Gastrocnemius medialis (tissue), 4 donors: Measurements from ENCODE around the gene NPHS1. TPM values are rescaled to one million over a fixed set of nuclear protein-coding genes. Genes with fewer than 3 reads are reported as not detected.
A peak's percentile ranks its signal among the peaks of the same experiment; 100 is the strongest.

ENCODE experiments used
- ATAC-seq, 2 donors: fragments of 150-250 bp; one replicate each; pipeline ENCODE4 v1.9.1; 2016
- DNase-seq, 2 donors: peaks; one replicate each; pipeline ENCODE4 v3.0.0-alpha.2; 2019
- H3K27ac ChIP-seq, 4 donors: fragments of 200-600 bp; sonication (generic); 1 replicate in 1 of 4; 2 replicates in 3 of 4; pipeline ENCODE4 v1.5.1; 2016 to 2018; ENCODE audit warnings: mild to moderate bottlenecking in 2 of 4, moderate library complexity in 1 of 4
- H3K27me3 ChIP-seq, 3 donors: fragments of 200-600 bp; sonication (generic) in 2 of 3; 1 replicate in 1 of 3; 2 replicates in 2 of 3; pipeline versions ENCODE4 v1.5.1 to v1.6.0; 2016 to 2019; ENCODE audit warnings: mild to moderate bottlenecking in 1 of 3, moderate library complexity in 1 of 3
- H3K36me3 ChIP-seq, 2 donors: fragments of 200-600 bp; sonication (generic) in 1 of 2; one replicate each; pipeline ENCODE4 v1.5.1; 2017 to 2018
- H3K4me1 ChIP-seq, 2 donors: fragments of 200-600 bp; sonication (generic) in 1 of 2; one replicate each; pipeline ENCODE4 v1.5.1; 2016 to 2017; ENCODE audit warnings: mild to moderate bottlenecking in 2 of 2
- H3K4me3 ChIP-seq, 4 donors: fragments of 200-600 bp; sonication (generic) in 3 of 4; 1 replicate in 1 of 4; 2 replicates in 3 of 4; pipeline ENCODE4 v1.5.1; 2016 to 2019; ENCODE audit warnings: mild to moderate bottlenecking in 2 of 4
- H3K9me3 ChIP-seq, 3 donors: fragments of 200-600 bp; sonication (generic) in 2 of 3; 1 replicate in 1 of 3; 2 replicates in 2 of 3; pipeline ENCODE4 v1.5.1; 2016 to 2019
- CTCF ChIP-seq, 5 experiments: fragments of 450-650 bp in 3 of 5; fragments of 200-600 bp in 2 of 5; sonication (generic) in 2 of 5; IDR thresholded peaks in 4 of 5; conservative IDR thresholded peaks in 1 of 5; 1 replicate in 4 of 5; 2 replicates in 1 of 5; pipeline ENCODE4 v1.5.1; 2016 to 2019; ENCODE audit warnings: antibody characterized with exemption in 5 of 5, mild to moderate bottlenecking in 3 of 5, moderate library complexity in 3 of 5
- POLR2A ChIP-seq, 2 donors: fragments of 450-650 bp; IDR thresholded peaks; one replicate each; pipeline ENCODE4 v1.6.1; 2017; ENCODE audit warnings: antibody characterized with exemption in 2 of 2, mild to moderate bottlenecking in 2 of 2, moderate library complexity in 2 of 2
- in situ Hi-C, 4 donors: fragments of 200-750 bp; cut with MboI; loops; one replicate each; pipeline versions ENCODE4 v1.15.0 to v1.8.0; 2017; ENCODE audit warnings: low sequenced_read_pairs in 4 of 4
- intact Hi-C: fragments of 100-400 bp; cut with DNase I; formaldehyde crosslinking; loops from one replicate; pipeline ENCODE4 v1.15.1; 2023; ENCODE audit warnings: low total_unique reads
- total RNA-seq, 4 donors: library from RNA; depleted of rRNA; stranded (reverse); fragments of >200 nt; gene quantifications; one replicate each; pipeline versions ENCODE4 v1.1.0 to v1.2.3, GENCODE V29; 2016

Gene NPHS1
- total RNA-seq, 4 donors from 2014 or later: not detected

GRCh38 chr19:35858311-35858710 is 6.0 kb upstream of the NPHS1 start:
- Histone ChIP-seq H3K27me3 (peaks cover 59 to 92% (median 77%) of the 10 kb centered on the region in 3 donors), H3K27ac (no peak overlapping the region), H3K36me3 (no peaks in the 10 kb centered on the region), H3K4me1 (peaks cover 0 to 3% of the 10 kb centered on the region in 2 donors), H3K9me3 (no peaks in the 10 kb centered on the region), H3K4me3 (no peak overlapping the region)
- DNase-seq (no peak), ATAC-seq (no peak)
- no peak for TF ChIP-seq POLR2A (IDR thresholded peaks at IDR 0.05)
- in situ Hi-C loops (no loop called here), intact Hi-C loops (no loop called here)

GRCh38 chr19:35856546-35857149 is 4.3 kb upstream of the NPHS1 start, which contains the start of gene KIRREL2:
Gene KIRREL2 (plus strand): TSS chr19:35856911. CDS start chr19:35857120, 209 bp downstream.
- peaks cover 0 to 3% of the 10 kb centered on the region in 2 donors for H3K4me1 ChIP-seq
- H3K36me3 ChIP-seq: no peaks in the 10 kb centered on the region
- ATAC-seq (no peak), DNase-seq (no peak)
- peak within 1 kb of the TSS; percentile 28 to 54 (median 47) for H3K4me3 ChIP-seq
- intact Hi-C loops: no loop called here
- no peak within 1 kb of the TSS for H3K27ac ChIP-seq
- no peaks in the 10 kb centered on the region for H3K9me3 ChIP-seq
- TF ChIP-seq POLR2A (IDR thresholded peaks at IDR 0.05): no peak
- TF ChIP-seq CTCF (IDR thresholded peaks at IDR 0.05 in 4 of 5, conservative IDR thresholded peaks at IDR 0.05 in 1 of 5): no peak
- in situ Hi-C loops: no loop called here
- peaks cover 61 to 81% (median 64%) of the 10 kb centered on the region in 3 donors for H3K27me3 ChIP-seq

GRCh38 chr19:35853038-35853756 is 893 bp upstream of the NPHS1 start:
- DNase-seq (no peak), ATAC-seq (no peak)
- in situ Hi-C loops (no loop called here), intact Hi-C loops (no loop called here)
- H3K27me3 ChIP-seq: peaks cover 58 to 71% (median 70%) of the 10 kb centered on the region in 3 donors
- H3K27ac ChIP-seq: no peak overlapping the region
- H3K36me3 ChIP-seq: no peaks in the 10 kb centered on the region
- peaks cover 0 to 3% of the 10 kb centered on the region in 2 donors for H3K4me1 ChIP-seq
- TF ChIP-seq POLR2A (IDR thresholded peaks at IDR 0.05) (no peak), CTCF (IDR thresholded peaks at IDR 0.05 in 4 of 5, conservative IDR thresholded peaks at IDR 0.05 in 1 of 5) (no peak)
- no peaks in the 10 kb centered on the region for H3K9me3 ChIP-seq
- H3K4me3 ChIP-seq: no peak overlapping the region

- intact Hi-C loops: no loop called here
- no peaks in the 10 kb centered on the region for H3K4me1 ChIP-seq
- H3K36me3 ChIP-seq: no peaks in the 10 kb centered on the region
- peaks cover 49 to 65% (median 63%) of the 10 kb centered on the region in 3 donors for H3K27me3 ChIP-seq
- H3K4me3 ChIP-seq: no peak overlapping the region
- DNase-seq: no peak
- no peaks in the 10 kb centered on the region for H3K9me3 ChIP-seq
- H3K27ac ChIP-seq: no peak overlapping the region
- in situ Hi-C loops: no loop called here
- no peak for ATAC-seq
- TF ChIP-seq POLR2A (IDR thresholded peaks at IDR 0.05): no peak
- no peak for TF ChIP-seq CTCF (IDR thresholded peaks at IDR 0.05 in 4 of 5, conservative IDR thresholded peaks at IDR 0.05 in 1 of 5)
These were observed 883 bp downstream of the NPHS1 start for GRCh38 chr19:35851213-35852028.
